DMS79 (cell line): Measurements from ENCODE around the gene DYNC1I1.

Experiments
- DNase-seq: peaks from one replicate; lab custom pipeline; 2025; lab: John Stamatoyannopoulos, UW

Gene DYNC1I1

DNA sequence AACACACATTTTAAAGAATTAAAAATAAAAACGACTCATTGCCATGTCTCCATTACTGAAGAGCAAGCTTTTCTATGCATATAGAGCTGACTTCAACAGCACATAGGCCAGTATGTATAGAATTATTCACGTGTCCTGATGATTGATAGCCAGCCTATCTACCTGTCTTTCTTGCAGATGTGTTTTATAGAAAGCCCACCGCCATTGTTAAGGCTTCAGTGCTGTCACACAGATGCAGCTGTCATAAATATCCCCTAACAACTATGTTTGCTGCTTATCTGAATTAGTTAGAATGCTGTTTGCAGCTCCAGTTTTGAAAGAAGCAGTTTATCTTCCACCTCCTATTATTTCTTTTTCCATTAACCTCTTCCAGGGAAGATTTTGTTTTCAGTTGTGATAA lies 313.6 kb downstream of the DYNC1I1 start:
- DNase-seq, result no peak

DNA sequence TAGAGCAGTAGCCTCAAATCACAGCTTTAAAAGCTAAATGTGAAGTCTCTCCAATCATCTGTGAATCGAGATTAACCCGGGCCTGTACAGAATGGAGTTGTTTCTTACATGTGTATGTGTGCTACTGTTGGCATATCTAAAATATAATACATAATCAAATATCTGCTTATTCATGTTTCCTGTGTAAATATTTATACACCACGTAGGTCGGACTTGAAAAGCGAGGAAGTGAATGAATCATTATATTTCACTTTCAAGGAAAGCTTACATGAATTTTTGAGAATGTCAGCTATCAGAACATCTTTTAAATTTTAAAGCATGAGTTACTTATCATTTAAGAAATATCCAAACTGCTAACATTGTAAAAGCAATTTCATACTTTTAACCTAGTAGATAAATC lies 316.2 kb downstream of the DYNC1I1 start:
- no peak for DNase-seq

DNA sequence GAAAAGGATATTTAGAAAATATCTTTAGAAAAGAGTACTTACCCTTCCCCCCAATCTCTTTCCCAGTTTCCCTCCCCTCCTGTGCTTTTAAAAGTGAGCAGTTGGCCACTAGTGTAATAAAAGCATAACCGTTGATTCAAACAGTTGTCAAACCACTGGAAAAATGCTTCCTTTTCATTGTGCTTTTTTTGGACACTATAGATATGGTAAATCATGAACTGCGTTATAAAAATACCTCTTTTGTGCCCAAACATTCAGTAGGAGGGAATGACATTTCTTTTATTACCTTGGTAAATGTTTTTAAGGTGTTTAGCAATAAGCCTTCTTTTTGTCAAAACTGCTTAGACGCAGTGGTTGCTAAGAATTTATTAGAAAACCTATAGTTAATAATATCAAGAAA lies 317.2 kb downstream of the DYNC1I1 start:
- DNase-seq, result no peak

DNA sequence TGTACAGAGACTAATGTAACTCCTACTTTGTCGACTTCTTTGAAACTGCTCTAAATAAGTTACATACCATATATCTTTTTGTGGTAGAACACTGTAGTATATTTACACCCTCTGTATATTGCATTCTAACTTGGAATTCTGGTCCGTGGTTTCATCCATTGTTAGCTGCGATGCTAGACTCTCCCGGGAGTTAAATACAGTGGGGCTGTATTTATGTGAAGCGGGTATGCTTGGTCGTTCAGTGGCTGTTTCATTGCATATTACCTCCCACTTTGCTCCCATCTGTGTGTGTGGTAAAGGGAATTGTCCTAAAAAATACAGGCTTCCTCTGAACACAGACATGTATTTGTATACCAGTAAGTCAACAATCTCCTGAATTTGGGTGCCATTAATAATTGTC lies 318.4 kb downstream of the DYNC1I1 start:
- DNase-seq, result no peak

DNA sequence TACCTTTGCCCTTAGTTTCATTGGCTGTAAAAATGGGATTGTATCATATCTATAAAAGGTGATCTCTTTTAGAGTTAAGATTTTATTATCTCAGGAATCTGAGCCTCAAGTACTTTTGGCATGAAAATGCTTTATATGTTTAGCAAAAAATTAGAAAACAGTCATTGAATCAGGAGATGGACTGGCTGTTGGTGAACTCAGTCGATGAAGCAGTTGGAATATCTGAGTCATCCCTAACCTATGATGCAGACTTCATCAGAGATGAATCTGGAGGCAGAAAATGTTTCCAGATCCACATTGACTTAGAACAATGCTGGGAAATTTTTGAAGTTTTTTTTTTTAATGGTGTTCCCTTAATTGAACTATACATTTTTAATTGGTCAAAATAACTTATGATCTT lies 321.1 kb downstream of the DYNC1I1 start:
- no peak for DNase-seq

DNA sequence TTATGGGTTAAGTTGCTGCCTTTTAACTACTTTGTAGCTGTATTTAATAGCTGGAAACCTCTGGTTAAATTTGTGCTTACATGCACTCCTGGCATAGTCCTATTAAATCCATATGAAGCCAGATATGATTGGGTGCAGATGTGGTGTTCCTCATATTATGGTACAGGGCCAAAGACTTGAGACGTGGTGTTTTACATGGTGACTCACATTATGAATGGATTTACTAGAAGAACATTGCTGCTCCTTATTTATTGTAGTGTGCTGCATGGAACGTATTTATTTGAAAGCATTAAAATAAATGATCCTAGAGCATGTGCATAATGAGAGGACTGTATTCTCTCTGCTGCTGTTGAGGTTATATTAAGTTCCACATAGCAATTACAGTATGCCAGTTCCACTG lies 325.5 kb downstream of the DYNC1I1 start:
- DNase-seq, result no peak

DNA sequence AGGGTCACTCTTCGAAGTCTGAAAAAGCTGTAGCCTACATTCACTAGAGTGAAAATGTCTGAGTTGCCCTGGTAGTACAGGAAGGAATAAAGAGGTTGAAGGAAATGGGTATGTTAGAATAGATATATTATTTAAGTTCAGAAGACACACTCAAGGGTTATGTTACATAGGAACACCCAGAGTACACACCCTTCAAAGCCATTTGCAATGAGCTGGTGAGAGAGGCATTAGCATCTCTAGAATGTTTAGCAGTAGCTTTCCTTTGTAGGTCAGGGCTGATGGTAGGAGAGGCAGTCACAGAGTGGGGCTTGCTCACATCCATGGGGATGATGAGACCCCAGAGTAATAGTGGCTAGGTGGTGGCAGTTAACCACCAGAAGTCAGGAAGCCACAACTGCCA lies 328.4 kb downstream of the DYNC1I1 start:
- DNase-seq, result no peak

DNA sequence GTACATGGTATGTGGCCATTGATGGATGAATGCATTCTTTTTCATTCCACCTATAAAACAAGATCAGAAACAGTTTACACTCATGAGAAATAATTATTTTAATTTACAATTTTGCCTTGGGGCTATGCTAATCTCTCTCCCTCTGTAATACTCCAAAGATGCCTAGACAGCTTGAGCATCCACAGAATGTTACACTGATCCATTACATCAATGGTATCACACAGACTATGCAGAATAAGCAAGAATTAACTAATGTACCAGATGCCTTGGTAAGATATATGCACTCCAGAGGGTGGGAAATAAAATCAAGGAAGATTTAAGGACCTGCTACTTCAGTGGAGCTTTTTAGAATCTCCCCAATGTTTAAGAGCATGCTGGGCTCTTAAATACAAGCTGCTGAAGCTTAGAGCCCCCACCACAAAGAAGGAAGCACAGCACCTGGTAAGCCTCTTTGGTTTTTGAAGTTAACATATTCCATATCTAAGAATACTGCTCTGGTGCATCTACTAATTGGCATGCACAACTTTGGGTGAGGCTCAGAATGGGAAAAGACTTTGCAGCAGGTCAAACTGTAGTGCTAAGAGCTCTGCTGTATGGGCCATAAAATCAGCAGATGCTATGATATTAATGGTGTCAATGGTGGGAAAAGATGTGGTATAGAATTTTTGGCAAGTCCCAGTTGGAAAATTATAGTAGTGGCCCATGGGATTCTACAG lies 329.9 kb downstream of the DYNC1I1 start:
- no peak for DNase-seq

DNA sequence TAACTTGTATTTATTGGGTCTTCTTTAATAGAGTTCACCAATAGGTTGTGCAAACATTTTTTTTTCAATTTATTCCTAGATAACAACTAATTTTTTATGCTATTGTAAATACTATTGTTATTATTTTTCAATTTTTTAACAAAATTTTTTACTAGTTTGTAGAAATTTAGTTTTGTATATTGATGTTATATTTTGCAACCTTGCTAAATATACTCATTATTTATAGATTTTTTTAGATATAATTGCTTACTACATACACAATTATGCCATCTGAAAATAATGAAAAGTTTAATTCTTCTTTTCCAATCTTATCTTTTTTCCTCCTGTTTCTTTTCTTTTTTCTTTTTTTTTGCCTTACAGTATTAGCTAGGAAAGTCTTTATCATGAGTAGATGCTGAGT lies 332.6 kb downstream of the DYNC1I1 start:
- DNase-seq, result no peak

DNA sequence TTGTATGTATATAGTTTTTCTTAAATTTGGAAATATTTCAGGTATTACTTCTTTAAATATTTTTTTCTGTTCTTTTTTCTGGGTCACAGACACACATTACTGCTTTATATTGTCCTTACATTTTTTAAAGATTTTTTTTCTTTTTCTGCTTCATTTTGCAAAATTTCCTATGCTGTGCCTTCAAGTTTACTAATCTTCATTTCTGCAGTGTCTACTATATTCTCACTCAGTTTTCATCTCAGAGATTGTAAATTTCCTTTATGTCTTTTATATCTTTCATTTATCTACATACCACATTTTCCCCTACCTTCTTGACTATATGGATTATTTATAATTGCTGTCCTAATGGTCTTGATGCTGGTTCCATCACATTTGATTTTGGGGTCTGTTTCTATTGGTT lies 339.1 kb downstream of the DYNC1I1 start:
- no peak for DNase-seq

DNA sequence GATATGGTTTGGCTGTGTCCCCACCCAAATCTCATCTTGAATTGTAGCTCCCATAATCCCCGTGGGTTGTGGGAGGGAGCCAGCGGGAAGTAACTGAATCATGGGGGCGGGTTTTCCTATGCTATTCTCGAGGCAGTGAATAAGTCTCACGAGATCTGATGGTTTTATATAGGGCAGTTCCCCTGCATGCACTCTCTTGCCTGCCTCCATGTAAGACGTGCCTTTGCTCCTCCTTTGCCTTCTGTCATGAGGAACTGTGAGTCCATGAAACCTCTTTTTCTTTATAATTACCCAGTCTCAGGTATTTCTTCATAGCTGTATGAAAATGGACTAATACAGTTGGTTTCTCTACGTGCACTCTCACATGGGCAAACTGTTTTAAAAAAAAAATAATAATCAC lies 341.8 kb downstream of the DYNC1I1 start:
- DNase-seq, result no peak

DNA sequence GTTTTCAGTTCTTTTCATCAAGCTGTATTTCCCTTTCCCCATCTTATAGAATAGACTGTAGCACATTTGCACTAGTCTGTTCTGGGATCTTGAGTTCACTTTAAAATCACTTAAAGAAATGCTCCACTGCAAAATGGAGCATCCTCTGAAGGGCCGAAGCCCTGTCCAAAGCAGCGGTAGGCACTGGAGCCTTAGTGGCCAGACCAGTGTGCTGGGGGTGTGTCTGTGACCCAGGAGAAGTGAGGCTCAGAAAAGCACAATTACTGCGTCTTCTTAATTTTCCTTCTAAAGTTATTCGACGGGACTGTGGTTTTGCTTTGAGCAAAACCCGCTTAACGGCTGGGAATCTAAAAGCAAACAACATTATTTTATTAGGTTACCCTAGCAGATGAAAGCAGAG lies 343.8 kb downstream of the DYNC1I1 start:
- DNase-seq, result peak; percentile 89

DNA sequence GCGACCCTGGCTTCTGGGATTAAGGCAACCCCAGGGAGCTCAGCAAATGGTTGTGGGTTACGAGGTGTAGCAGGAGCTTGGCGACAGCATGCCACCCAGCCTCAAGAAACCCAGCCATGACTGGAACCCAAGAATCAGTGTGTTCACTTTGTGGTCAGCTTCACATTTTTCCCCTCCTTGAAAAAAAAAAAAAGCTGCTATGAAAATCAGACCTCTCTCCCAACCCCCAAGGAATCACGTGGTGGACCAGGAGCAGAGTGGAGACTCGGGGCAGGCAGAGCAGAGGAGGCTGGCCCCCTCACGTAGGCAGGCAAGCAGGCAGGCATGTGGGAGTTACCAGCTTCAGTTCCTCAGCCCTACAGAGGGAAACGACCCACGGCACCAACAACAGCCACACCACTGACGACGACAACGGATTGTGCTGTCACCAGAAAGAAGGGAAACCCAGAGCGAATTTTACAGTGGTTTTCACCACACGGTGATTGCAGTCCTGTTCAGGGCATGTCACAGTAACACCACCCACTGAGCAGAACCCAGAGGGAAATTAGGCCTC lies 346.2 kb downstream of the DYNC1I1 start:
- DNase-seq, result no peak

DNA sequence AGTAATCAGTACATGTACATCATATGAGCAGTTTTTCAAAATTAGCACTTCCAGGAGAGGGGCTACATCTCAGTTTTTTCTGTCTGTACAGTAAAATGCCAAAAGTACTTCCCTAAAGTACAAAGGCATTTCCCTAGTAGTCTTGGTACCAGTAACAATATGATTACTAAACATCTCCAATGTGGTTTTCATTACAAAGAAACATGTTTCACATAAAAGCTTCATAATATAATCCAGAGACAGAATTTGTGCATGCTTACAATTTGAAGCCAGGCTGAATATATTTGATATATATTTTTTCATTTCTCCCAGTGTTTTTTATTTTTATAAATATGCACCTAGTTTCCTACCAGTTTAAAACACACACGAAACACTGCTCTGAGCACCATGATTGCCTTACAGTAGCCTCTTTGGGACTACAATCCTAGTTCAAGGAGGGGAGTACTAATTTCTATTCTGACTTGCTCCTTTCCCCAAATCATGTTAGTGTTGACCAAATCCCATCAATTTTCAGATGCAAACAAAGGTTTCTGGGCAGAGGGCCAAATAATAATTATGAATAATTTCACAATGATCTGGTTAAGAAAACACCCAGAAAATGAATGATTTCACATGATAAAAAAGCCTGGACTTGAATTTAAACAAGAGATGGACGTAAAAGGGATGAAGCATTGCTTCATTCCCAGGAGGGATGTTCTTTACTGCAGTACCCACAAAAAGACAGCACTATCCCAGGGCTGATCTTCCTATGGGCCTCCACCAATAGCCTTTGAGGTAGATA lies 348.3 kb downstream of the DYNC1I1 start:
- DNase-seq, result no peak

DNA sequence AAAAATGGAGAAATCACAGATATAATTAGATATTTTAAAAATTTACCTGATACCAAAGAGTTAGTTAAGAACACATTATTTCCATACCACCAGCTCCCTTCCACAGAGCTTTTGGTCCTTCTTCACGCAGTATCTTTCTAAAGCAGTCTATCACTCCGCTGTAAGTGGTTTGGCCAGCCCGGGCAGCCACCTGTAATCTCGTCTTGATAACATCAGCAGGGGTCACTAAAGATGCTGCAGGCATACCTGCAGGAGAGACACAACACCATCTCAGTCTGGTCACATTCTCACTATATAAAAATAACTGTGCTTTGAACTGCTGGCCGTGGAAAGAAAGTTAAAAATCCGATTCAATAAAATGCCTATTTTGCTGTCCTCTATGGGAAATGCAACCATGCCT lies 349.4 kb downstream of the DYNC1I1 start:
- no peak for DNase-seq

DNA sequence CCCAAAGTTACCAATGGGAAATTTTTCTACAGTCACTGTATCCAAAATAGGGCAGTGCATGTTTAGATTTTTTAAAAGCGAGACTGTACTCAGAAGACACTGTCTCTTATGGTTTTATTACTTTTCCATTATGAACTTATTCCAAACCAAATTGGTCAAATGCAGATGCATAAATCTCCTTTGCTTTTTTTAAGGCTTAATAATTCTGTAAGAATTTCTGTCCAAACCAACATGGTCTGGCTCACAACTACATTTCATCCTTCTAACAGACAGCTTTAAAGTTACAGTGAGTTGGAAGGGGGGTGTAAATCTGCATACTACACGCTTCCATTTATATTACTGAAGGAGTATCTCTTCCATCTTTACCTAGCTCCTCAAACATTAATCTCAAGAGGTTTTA lies 350.4 kb downstream of the DYNC1I1 start:
- DNase-seq, result no peak

DNA sequence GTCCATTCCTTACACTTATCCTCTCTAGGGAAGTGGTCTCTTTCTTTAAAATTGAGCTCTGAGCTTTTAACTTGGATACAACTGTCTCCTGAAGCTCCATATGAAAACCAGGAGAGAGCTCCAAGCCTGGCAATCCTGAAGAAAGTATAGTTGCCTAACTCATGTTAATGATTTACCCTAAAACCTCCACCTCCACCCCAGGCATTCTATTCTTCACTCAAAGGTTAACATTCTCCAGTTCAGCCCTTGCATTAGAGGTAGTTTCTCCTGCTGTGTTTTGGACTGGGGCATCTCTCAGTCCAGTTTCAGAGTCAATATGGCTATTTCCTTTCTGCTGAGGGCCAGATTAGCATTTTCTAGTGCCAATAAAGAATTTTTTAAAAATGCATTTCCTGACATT lies 354.0 kb downstream of the DYNC1I1 start:
- no peak for DNase-seq

DNA sequence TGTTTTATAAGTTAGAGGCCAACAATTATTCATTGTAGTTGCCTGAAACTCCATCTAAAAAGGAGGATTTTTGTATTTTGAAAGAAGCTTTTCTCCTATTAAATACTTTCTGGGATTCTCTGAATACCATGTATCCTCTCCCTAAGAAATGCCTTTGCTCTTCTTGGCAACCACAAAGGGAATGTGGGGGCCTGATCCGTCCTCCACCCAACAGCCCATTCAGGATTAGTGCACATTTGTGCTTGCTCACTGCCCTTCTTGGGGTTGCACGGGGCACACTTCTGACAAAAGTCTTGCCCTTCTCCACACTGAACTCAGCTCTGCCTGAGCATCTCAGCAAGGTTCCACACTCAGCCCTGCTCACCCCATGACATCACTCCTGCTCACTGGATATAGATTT lies 355.4 kb downstream of the DYNC1I1 start:
- DNase-seq, result no peak

DNA sequence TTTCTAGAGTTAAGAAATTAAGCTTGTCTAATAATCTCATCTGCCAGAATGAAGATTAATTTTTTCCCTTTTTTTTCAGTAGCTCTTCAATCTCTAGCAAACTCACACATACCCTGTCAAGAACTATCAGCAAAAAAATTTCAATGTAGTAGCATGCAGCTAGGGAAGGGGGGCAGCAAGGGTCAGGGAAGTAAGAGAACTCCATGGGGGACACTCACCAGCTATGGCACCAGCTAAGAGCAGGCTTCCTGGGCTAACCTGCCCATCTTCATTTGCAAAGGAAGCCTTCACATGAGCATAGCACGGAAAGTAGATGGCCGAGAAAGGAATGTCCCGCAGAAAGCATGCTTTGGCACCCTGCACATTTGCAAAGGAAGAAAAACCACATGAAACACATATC lies 359.2 kb downstream of the DYNC1I1 start:
- no peak for DNase-seq

DNA sequence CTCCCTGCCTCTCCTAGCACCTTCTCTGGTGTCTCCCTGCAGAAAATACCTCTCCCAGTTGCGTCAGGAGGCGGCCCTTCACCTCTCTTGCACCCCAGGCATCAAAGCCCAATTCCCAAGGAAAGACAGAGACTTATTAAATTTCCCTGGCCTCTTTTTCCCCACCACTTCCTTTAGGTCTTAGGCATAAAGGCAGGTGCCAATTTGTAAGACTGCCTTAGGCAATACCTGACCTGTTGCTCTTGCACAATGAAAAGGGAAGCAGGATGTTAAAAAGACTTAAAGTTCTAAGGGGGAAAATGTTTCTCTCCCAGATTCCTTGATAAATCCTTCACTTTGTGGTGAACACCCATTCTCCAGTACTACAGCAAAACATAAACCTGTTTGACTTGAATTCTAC lies 362.9 kb downstream of the DYNC1I1 start:
- DNase-seq, result no peak

DNA sequence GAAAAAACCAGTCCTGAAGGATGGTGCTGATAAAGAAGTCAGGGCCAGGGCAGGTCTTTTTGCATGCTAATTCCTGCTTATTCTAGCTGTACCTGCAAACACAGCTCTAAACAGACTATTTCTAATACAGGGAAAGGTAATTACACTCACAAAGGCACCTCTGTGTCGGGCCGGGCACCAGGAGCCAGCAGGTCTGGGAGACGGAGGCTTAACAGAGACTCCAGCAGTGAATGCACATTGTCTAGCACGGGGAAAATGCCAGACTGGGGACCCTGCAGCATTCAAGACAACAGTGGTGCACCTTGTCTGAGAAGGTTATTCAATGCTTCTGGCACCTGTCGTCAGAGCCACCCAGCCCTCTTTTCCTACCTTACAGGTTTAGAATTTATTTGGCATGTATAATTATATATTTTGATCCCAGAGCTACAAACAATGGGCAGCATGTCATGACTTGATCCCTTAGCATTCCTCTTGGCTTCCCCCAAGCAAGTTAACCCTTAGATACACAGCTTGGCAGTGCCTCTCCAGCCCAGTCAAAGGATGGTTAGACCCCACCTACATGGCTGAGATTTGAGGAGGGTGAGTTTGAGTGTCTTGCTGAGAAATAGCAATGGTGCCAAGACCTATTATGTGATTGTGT lies 364.4 kb downstream of the DYNC1I1 start:
- no peak for DNase-seq

DNA sequence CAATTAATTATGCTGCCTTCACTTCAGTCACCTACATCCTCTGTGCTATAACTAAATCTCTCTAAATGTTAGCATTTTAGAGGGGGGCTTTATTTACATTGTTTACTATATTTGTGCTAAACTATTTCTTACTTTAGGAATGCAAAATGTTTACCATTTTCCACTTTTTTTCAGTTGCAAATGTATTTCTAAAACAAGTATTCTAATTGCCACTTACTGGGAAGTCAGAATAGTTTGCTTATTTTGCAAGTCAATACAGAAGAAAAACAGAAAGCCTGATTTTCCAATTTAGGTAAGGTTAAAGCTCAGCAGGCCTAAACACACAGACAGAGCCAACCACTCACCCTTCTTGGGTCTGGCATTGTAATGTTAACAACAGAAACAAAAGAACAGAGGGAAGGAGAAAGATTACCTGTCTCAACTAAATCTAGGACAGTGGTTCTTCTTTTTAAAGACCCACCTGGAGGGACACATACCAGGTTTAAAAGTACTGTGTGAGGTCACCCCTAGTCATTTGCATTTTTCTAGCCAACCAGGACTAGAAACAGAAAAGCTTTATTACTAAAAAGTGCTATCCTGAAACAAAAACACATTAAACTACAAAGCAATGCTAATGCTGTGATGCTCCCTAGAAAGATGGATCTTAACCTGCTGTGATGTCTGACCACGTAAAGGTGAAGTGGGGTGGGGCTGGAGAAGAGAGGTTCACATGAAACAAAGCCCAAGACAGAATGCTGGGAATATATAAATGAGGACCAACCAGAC lies 371.3 kb downstream of the DYNC1I1 start:
- no peak for DNase-seq

DNA sequence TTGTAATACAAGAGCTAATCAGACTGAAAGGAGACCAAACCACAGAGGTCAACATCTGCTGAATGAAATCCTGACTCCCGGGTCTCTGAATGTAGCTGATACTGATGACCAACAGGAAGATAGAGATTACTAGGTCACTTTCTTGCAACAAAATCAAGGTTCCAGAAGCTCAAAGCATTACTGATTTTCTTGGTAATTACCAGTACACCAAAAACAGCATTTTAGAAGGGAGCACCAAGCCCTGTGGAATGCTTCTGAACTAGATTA lies 371.8 kb downstream of the DYNC1I1 start:
- no peak for DNase-seq
